Measurements from ENCODE around the gene PSMA8.

The PSMA8 gene

GRCh38 chr18:26091047-26091630 lies 42.5 kb upstream of the PSMA8 start:
- H3K4me3 ChIP-seq (ENCODE audit: low read depth, low read length), result peak overlapping the region; percentile 87
- in situ Hi-C loops (cut with HindIII; ENCODE audit: low sequenced_read_pairs), result no loop called here

GRCh38 chr18:26096852-26097251 lies 36.8 kb upstream of the PSMA8 start:
- TF ChIP-seq CTCF (IDR thresholded peaks at IDR 0.05; ENCODE audit: low read depth, low read length, missing control alignments), result no peak

More at GRCh38 chr18:26091047-26091630, 42.5 kb upstream of the PSMA8 start:
- no peak for DNase-seq (ENCODE audit: low read depth)
- no peak for TF ChIP-seq CTCF (IDR thresholded peaks at IDR 0.05; ENCODE audit: low read depth, low read length, missing control alignments)

GRCh38 chr18:26097563-26097962 lies 36.1 kb upstream of the PSMA8 start:
- no peak for DNase-seq (ENCODE audit: low read depth)
- no peak for TF ChIP-seq CTCF (IDR thresholded peaks at IDR 0.05; ENCODE audit: low read depth, low read length, missing control alignments)
- H3K4me3 ChIP-seq (ENCODE audit: low read depth, low read length), result no peak overlapping the region
- in situ Hi-C loops (cut with HindIII; ENCODE audit: low sequenced_read_pairs), result no loop called here

More at GRCh38 chr18:26096852-26097251, 36.8 kb upstream of the PSMA8 start:
- H3K4me3 ChIP-seq (ENCODE audit: low read depth, low read length), result no peak overlapping the region
- no peak for DNase-seq (ENCODE audit: low read depth)
- in situ Hi-C loops (cut with HindIII; ENCODE audit: low sequenced_read_pairs), result no loop called here

GRCh38 chr18:26103579-26103978 lies 30.1 kb upstream of the PSMA8 start:
- H3K4me3 ChIP-seq (ENCODE audit: low read depth, low read length), result no peak overlapping the region
- DNase-seq (ENCODE audit: low read depth), result no peak
- no peak for TF ChIP-seq CTCF (IDR thresholded peaks at IDR 0.05; ENCODE audit: low read depth, low read length, missing control alignments)
- in situ Hi-C loops (cut with HindIII; ENCODE audit: low sequenced_read_pairs), result no loop called here

GRCh38 chr18:26104035-26104434 lies 29.6 kb upstream of the PSMA8 start:
- in situ Hi-C loops (cut with HindIII; ENCODE audit: low sequenced_read_pairs), result no loop called here
- DNase-seq (ENCODE audit: low read depth), result no peak
- no peak overlapping the region for H3K4me3 ChIP-seq (ENCODE audit: low read depth, low read length)
- TF ChIP-seq CTCF (IDR thresholded peaks at IDR 0.05; ENCODE audit: low read depth, low read length, missing control alignments), result no peak

- TF ChIP-seq CTCF (IDR thresholded peaks at IDR 0.05; ENCODE audit: low read depth, low read length, missing control alignments), result no peak
- in situ Hi-C loops (cut with HindIII; ENCODE audit: low sequenced_read_pairs), result no loop called here
- no peak overlapping the region for H3K4me3 ChIP-seq (ENCODE audit: low read depth, low read length)
- DNase-seq (ENCODE audit: low read depth), result no peak
These were observed 14.4 kb upstream of the PSMA8 start for GRCh38 chr18:26119246-26119645.
